GM19035 (cell line): ENCODE measurements around the gene GIT1.
A peak's percentile ranks its signal among the peaks of the same experiment; 100 is the strongest.

ENCODE experiments used
- ATAC-seq: cut with Tn5 transposase; IDR thresholded peaks from one replicate; pipeline ENCODE4 v1.9.1; 2021; ENCODE audit not compliant: unreplicated experiment

GIT1 gene

DNA sequence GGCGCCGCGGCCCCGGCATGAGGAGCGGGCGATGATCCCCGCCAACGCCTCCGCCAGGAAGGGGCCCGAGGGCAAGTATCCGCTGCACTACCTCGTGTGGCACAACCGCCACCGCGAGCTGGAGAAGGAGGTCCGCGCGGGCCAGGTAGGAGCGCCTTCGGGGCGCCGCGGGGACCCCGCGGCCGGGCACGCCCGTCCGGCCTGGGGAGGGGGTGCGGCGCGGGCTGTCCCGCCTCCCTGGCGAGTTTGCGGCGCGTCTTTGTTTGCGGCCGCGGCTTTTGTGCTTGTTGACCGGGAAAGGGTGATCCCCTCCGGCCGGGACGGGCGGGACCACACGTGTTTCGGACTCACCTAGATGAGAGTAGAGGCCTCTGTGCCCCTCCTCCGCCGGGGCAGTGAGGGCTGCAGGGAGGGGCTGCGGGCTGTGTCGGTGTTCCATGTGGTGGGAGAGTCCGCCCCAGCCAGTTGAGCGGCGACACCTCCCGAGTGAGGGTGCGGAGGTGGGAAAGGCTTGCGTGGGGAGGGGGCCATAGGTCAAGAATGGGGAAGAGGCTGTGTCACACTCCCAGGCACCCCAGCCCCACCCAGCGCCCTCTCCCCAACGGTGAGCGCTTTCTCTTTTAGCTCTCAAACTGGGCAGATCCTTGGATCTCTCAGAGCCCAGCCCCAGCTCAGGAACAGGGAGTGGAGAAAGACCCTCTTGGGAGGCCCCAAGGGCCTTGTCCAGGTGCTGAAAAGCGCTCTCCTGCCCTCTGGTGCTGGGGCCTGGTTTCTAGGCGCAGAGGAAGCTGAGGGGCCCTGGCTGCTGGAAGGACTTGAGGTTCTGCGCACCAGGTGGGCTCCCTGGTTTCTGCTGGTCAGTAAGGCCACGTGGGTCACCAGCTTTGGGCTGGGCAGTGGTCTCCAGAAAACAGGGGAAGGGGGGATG, 4.4 kb upstream of the GIT1 start:
- ATAC-seq: no peak

DNA sequence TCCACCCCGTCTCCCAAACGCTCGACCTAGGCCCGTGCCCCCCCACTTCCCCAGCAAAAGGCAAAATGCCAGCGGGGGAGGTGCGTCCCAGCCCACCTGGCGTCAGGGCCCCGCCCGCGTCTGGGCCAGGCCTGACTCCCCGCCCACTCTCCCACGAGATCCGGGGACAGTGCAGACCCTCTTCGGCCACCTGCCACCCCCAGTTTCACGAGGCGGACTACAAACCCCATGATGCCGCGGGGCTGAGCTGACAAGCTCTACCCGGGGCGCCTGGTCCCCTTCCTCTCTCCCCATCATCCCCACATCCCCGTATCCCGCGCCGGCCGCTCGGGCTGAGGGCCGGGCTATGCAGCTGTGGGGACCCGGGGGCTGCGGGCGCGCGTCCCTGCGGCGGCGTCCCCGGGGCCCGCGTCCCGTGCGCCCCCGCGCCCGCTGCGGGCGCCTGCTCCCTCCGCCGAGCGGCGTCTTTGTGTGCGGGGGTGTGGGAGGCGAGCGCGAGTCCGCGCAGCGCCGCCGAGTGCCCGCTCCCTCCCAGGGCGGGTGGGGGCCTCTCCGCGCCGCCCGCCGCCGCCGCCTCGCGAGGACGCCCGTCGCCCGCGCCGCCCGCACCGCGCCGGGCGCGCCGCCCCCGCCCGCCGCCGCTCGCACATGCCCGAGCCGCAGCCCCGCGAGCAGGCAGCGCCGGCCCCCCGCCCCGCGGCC, 3.6 kb upstream of the GIT1 start, which contains the start of gene ANKRD13B:
Gene ANKRD13B, plus strand, starts transcription at position 283 of the 702 bp plus-strand sequence. CDS start 490 bp downstream, outside the sequence.
- no peak for ATAC-seq

DNA sequence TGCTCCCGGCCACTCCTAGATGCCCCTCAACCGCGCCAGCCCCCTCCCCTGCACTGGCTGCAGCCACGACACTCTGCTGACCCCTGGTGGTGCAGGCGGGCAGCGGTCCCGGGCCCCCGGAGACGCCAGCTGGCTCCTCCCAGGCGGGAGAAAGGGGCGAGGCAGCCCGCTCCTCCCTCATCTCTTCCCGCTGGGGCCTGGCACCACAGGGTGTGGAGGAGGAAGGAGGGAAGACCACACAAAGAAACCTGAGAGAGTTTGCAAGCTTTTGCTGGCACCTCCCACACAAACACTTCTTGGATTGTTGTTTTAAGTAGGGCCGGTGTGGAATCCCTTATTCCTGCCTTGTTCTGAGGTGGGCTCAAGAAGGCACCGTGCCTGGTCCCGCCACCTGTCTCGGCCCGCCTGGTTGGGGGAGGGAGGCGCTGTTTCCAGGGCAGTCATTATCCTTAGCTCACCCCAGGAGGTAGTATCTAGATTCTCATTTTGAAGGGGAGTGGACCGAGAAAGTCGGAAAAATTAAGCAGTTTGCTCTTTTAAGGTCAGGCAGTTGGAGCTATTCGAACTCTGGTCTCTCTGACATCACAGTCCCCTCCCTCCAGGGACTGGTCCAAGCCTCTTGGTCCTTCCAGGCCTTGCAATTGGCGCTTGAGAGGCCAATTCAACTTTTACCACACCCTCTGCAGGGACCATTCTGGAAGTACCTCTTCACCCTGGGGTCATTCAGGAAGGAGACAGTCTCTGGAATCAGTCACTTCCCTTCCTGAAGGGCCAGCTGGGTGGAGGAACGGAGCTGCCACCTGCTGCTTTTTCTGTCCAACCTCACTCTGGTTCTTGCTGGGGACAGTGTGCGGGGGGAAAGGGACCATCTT, 2.5 kb upstream of the GIT1 start:
- no peak for ATAC-seq

DNA sequence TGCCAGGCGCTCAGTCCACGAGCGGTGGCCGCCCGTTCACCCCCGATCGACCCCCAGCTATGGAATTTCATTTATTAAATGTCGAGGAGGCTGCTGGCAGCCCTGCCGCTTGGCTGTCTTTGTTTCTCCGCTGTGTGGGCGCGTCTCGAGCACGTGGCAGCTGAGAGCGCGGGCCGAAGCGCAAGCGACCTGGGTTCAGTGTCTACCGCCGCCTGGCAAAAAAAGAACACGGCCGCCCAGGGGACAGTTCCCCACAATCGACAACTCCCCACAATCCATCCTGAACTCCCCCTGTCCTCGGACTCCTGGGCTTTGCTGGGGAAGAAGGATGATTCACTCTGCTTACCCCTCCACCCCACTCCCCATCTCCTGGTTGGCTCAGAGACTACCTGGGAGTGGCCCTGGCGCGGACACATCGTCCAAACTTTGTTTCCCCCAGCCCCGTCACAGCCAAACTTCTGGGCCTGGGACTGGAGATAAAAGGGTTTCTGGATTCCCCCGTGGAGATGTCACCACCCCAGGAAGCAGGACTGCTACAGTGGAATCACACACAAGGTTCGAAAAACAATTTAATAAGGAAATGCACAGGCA, 1.8 kb upstream of the GIT1 start:
- no peak for ATAC-seq

DNA sequence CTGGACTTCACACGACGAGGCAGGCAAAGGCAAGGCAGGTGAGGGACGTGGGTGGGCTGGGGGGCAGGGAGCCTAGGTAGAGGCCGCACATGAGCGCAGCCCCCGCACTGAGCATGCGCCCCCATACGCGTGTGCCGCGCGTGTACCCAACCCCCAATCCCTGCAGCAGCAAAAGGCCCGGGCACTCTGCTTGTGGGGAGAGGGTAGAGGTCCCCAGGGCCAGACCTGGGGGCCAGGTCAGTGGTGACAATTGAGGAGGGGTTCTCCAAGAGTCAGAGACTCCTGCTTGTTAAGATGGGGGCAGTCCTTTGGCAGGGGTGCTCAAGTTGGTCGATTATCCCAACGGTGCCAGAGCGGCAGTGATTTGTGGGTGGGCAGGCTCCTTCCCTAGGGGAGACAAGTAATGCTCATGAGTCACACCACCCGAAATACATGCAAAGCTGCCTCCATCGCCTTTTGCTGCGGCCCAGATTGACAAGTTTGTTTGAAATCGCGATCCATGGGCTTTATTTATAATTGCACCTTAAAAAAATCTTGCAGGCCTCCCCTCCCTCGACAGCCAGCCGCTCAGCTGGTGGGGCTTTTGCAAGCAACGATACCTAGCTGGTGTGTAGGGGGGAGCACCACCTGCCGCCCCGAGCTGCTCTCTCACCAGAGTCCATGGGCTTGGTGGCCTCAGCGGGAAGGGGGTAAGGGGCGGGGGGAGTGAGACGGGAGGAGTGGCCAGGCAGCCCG, 1.1 kb upstream of the GIT1 start:
- ATAC-seq: no peak

DNA sequence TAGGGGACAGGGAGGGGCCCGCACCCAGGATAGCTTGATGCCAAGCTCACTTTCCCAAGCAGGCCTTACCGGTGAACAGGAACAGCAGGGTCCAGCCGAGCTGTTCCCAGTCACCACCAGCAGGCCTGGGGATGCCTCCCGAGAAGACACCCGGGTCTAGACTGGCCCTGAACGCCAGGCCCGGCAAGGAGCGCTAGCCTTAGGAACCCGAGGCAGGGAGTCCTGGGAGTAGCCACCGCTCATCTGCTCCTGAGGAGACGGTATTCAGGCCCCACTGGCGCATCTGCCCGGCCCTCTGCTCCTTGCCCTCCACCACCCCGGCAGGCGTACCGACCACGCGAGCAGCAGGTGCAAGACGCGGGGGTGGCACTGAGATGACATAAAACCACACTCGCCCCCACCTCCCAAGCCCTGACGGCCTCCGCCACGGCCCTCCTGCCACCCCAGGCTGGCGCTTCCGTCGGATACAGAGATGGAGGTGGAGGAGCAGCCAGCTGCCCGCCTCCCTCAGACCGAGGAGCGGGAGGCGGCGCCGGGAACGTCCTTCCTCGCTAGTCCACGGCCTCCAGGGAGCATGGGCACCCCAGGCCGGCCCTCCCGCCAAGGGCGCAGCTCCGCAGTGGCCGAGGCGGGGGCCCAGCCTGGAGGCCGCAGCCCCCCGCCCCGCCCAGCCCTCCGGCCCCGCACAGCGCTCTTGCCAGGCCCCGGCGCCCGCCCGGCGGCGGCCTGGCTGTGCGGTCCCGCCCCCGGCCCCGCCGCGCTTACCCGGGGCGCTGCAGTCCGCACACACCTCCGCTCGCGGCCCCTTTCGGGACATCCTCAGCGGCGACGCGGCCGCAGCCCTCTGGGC, 661 bp downstream of the GIT1 start:
- peak; percentile 17 for ATAC-seq

DNA sequence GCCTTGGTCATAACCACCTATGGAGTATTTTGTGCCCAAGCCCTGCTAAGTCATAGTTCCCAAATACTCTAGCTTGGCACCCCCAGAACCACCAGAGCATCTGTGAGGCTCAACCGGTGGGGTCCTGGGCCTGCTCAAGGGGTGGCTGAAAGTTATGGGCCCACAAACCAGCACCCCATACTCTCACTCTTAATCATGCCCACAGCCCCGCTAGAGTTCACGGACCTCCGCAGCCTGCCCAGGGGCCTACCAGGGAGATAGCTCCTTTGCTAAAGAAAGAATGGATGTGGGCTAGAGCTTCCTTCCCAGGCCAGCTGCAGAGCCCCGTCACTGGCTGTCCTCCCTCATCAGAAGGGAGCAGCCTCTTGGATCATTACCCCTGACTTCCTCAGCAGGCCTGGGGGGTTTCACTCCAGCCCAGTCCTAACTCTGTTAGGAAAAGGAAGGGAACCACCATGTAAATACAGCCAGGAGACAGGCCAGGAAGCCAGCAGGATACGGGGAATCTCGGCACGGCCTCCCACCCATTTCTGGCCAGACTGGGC, 1.4 kb downstream of the GIT1 start:
- ATAC-seq: no peak

DNA sequence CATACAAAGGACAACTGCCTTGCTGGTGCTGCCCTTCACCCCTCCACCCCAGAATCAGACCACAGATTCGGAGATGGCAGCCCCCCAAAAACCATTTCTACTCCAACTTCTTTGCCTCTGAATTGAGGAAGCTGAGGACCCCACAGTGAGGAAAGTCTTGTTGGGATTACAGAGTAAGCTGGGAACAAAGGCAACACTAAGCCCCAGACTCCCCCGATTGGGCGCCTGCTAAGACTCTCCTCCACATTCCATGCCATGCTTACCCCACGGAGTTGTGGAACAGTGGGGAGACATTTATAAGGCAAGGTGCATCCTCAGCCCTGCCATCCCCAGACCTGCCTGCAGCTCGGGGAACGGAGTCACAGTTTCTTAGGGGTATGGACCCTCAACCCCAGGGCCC, 1.9 kb downstream of the GIT1 start:
- ATAC-seq: no peak

DNA sequence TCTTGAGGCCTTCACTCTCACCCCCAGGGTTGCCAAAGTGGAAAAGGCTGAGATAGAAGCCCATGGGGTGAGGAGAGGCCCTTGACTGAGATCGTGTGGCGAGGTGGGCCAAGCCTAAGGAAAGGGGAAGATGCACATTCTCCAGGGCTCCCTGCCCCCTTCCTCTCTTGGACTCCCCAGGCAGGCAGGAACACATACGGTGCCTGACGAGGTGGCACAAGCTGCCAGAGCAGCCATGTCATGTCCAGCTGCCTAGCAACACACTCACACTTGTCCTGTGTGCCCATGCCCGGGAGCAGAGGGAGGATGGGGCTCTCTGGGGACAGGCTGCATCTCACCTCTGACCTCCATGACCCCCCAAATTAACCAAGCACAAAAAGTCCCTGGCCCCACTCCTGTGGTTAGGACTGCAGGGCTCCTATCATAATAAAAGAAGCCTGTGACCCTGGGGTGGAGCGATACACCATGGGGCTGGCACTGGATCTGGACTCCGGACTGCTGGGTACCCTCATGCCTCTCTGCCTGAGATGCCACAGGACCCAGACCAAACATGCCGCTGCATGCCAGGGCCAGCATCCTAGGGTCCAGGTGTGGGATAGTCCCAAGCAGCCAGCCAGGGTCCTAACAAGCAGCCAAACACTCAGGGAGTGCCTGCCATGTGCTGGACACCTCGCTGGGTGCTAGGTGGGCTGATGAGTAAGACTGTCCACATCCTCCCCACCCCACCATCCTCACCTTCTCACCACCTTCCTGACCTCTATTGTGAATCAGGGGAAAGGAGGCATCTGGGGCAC, 2.6 kb downstream of the GIT1 start:
- ATAC-seq: no peak

DNA sequence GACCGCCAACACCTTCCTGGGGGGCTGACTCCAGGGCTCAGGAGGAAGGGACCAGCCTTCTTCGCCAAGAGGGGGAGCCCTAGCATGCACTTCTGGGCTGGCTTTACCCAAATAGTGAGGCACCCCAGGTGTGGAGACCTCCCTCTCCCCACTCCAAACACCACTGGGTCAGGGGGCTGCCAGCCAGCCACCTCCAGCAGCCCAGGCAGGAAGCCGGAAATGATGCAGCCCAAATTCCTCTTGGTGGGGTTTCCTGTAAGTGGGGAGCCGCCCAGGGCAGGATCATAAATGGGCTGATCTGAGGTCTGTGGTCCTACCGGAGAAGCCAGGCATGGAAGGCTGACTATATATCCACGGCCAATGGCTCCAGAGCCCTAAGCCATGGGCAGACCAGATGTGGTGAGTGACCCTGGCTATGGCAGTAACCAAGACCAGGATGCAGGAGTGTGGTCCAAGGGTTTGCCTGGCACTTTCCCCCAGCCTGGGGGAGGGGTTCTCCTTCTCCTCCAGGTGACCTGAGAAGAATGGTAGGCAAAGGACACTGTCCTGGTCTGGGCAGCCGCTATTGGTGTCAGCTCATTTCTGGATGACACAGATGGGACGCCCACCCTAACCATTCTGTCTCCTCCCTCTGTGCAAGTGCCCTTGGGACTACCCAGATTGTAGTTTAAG, 4.2 kb downstream of the GIT1 start:
- ATAC-seq: no peak

DNA sequence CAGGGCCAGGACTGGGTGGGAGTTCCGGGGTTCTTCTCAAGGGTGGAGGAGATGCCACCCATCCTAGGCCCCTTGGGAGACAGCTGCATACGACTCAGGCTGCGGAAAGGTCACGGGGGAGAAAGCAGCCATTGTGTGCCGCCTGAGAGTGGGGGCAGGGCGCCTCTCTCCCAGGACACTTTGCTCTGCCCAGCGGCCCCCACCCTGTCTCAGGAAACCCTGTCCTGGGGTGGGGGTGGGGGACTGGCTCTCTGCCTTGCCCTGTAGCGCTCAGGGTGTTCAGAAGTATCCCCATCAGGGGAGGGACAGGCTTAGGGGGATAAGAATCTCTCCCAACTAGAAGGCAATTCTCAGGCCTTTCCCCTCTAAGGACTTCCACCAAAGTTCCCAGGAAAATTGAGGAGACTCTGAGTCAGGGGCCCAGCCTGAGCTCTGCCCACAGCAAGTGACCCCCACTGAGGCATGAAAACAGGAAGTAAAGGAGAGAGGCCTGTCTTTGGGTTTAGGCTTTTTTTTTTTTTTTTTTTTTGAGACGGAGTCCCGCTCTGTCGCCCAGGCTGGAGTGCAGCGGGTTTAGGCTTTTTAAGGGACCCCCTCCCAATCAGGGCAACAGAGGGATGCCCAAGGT, 4.9 kb downstream of the GIT1 start:
- no peak for ATAC-seq

DNA sequence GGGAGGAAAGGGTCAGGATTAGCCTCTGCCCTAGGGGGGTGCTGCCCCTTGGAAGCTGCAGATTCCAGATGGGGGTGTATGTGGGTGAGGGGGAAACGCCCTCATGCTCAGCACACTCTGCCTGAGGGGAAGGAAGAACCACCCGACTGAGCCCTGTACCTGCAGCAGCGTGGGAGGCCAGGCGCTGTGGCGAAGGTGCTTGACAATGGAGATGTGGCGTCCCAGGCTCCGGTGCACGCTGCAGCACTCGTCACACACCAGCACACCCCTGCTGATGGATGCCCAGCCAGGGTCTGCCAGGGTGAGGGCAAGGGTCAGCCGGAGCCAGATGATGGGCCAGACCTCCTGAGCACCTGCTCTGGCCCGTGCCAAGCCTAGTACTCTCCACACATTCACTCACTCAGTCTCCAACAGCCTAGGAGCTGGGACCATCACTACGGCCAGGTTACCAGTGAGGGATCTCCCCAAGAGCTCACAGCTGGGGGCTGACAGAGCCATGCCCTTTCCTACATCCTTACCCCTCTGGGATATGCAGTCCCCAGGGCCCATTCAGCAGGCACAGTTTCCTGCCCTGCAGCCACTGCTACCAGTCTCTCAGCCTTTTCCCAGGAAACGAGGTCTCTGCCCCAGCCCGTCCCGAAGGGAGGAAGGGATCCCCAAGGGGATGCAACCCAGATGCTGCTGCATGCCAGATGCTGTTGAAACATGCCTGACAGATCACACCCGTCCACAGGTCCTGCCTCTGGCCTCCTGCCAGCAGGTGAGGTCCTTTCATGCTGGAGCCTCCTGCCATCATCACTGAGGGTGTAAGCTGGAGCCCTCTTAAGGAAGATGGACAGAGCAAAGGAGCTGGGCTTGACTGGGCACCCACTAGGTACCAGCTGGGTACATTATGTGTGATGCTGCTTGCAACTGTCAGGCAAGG, 5.9 kb downstream of the GIT1 start:
- no peak for ATAC-seq

DNA sequence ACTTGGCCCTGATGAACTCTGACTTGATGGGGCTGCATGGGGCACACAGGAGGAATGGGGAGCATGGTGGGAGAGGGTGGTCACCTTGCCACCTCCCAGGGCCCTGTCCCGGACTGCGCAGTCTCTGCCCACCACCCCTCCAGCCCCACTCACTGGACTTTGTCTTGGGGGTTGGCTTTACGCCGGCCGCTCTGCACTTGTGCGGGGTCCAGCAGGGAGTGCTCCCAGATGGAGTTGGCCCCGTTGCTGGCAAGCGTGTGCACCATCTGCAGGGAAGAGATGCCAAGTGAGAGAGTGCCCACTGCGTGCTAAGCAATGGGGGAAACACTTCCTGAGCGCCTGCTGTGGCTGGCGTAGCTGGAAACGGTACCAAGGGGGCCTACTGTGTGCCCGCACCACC, 6.7 kb downstream of the GIT1 start:
- ATAC-seq: no peak

DNA sequence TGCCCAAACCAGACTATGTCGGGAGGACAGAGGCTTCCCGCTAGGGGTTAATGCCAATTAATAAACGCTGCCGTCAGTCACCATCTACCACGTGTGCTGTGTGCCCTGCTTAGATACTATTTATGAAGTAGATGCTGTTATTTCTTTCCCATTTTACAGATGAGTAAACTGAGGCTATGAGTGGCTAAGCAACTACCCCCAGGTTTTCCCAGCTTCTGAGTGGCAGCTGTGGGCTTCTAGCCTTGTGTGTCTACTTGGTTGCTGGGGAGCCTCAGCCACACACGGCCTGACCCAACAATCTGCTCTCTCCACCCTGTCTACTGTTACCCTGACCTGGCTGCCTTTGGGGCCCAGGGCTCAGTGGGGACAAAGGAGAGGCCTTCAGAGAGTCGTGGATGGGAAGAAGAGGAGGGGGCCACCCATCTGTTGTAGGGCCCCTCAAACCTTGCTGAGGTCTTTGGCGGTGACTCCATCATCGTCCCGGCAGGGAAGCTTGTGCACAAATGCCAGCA, 7.1 kb downstream of the GIT1 start:
- no peak for ATAC-seq

DNA sequence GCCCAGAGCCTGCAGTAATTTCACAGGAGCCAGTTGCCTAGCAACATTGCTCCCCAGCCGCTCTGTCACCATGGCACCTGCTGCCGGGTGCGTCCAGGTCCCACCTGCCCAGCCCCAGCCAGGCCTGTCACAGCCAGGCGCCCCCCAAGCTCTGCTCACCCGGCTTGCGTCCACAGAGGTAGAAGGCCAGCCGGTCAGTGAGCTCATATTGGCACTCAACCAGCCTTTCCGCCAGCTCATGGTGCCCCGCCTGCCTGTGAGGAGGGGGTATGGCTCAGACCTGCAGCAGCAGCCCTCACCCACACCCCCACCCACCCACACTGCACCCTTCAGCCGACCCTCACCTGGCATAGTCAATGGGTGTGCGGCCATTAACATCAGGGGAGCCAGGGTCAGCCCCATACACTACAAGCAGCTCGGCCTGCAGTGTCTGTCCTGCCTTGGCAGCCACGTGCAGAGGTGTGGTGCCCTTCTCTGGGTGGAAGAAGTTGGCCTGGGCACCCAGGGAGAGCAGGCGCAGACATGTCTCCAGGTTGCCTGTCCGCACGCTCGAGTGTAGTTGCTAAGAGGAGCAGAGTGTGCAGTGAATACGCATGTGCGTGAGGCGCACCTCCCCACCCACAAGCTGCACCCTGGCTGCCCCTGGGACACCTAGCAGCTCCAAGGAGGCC, 7.7 kb downstream of the GIT1 start:
- no peak for ATAC-seq
